Epithelial cell of proximal tubule (primary cell): Measurements from ENCODE around the gene GRM6. TPM values are rescaled to one million over a fixed set of nuclear protein-coding genes. Genes with fewer than 3 reads are reported as not detected.

Source experiments
- DNase-seq: peaks from one replicate; pipeline ENCODE4 v3.0.0-alpha.2; 2011; ENCODE audit warnings: low read depth
- H3K4me3 ChIP-seq: 2 replicates; pipeline ENCODE4 v1.5.1; 2011; ENCODE audit warnings: low read depth, mild to moderate bottlenecking, low read length
- CTCF ChIP-seq: conservative IDR thresholded peaks from 2 replicates; pipeline ENCODE4 v1.5.1; 2012; ENCODE audit warnings: low read depth, mild to moderate bottlenecking, low read length
- total RNA-seq: library from RNA; depleted of rRNA; stranded (reverse); fragments of >200 nt; gene quantifications from 2 replicates; pipeline ENCODE4 v1.2.3, GENCODE V29; 2015

The GRM6 gene
- total RNA-seq, 1 donor from 2014 or later = not detected

- no peak for DNase-seq
- H3K4me3 ChIP-seq = no peak overlapping the region
- TF ChIP-seq CTCF = no peak
Observed at GRCh38 chr5:178991190-178992145, 3.7 kb downstream of the GRM6 start.

- H3K4me3 ChIP-seq = no peak overlapping the region
- TF ChIP-seq CTCF = no peak
- DNase-seq = no peak
Observed at GRCh38 chr5:178990491-178990890, 4.6 kb downstream of the GRM6 start.

GRCh38 chr5:178989311-178989710 lies 5.8 kb downstream of the GRM6 start:
- DNase-seq = no peak
- no peak for TF ChIP-seq CTCF
- H3K4me3 ChIP-seq = no peak overlapping the region

GRCh38 chr5:178988436-178989220 lies 6.5 kb downstream of the GRM6 start:
- no peak overlapping the region for H3K4me3 ChIP-seq
- TF ChIP-seq CTCF = no peak
- DNase-seq = no peak

GRCh38 chr5:178986326-178986960 lies 8.7 kb downstream of the GRM6 start:
- TF ChIP-seq CTCF = no peak
- no peak overlapping the region for H3K4me3 ChIP-seq
- no peak for DNase-seq

- DNase-seq = no peak
- no peak overlapping the region for H3K4me3 ChIP-seq
- no peak for TF ChIP-seq CTCF
Observed at GRCh38 chr5:178984145-178985072, 10.7 kb downstream of the GRM6 start.
